HepG2 (cell line): ENCODE measurements around the gene GHRL. TPM values are rescaled to one million over a fixed set of nuclear protein-coding genes. Genes with fewer than 3 reads are reported as not detected.

Experiments
- ATAC-seq: fragments of 200-7000 bp; cut with Tn5 transposase; 3 replicates; pipeline ENCODE4 v1.9.1; 2020; ENCODE audit warnings: mild to moderate bottlenecking, moderate library complexity
- BruUV-seq: library from RNA; stranded (reverse); fragments of 400-500 nt; replicated peaks from 2 replicates; lab custom pipeline; 2021; lab: Mats Ljungman, UMichigan
- CTCF ChIA-PET: fragments of 300-600 bp; formaldehyde crosslinking; extraction: SDS; loops from one replicate; lab custom pipeline; 2021; ENCODE audit warnings: low total read pairs, inconsistent platforms, low intra/inter-chr PET ratio; lab: Yijun Ruan, JAX
- POLR2A ChIA-PET: fragments of 350-600 bp; sonication (Branson Sonifier 250); formaldehyde crosslinking; loops from one replicate; lab custom pipeline; 2020; ENCODE audit warnings: antibody characterized with exemption, inconsistent platforms; lab: Yijun Ruan, JAX
- DNase-seq: peaks from one replicate; pipeline ENCODE4 v3.0.0-alpha.2; 2015; ENCODE audit warnings: low spot score
- FAIRE-seq: peaks from 3 replicates; lab custom pipeline; 2011; peaks lifted over from hg19 to GRCh38; lab: Jason Lieb, UNC
- H2AFZ ChIP-seq: one replicate; pipeline ENCODE4 v1.6.1; 2011; ENCODE audit warnings: low read length, inconsistent platforms
- H3K27ac ChIP-seq: fragments of 300-600 bp; 3 replicates; pipeline ENCODE4 v1.8.0; 2011; ENCODE audit warnings: mixed run types, mild to moderate bottlenecking, mixed read lengths, low read length, inconsistent platforms; ENCODE audit not compliant: insufficient read depth; ENCODE audit errors: extremely low read length
- H3K27me3 ChIP-seq, 2 experiments: fragments of 200-600 bp in 1 of 2; 2 replicates in 1 of 2; 3 replicates in 1 of 2; pipeline versions ENCODE4 v1.6.0 to v1.8.0; 2011; ENCODE audit warnings: low read length in 2 of 2, mild to moderate bottlenecking in 2 of 2, moderate library complexity in 2 of 2, inconsistent platforms in 1 of 2; ENCODE audit not compliant: insufficient read depth in 2 of 2, control insufficient read depth in 1 of 2
- H3K36me3 ChIP-seq, 2 experiments: fragments of 200-600 bp in 1 of 2; replicated peaks in 1 of 2; 2 replicates in 1 of 2; 3 replicates in 1 of 2; pipeline versions ENCODE4 v1.5.1 to v1.8.0; 2011; ENCODE audit warnings: low read length in 2 of 2, inconsistent platforms in 1 of 2; ENCODE audit not compliant: insufficient read depth in 2 of 2, control insufficient read depth in 1 of 2
- H3K4me1 ChIP-seq: 2 replicates; pipeline ENCODE4 v1.5.1; 2012; ENCODE audit warnings: low read length, inconsistent platforms; ENCODE audit not compliant: insufficient read depth
- H3K4me2 ChIP-seq: 2 replicates; pipeline ENCODE4 v1.6.0; 2011; ENCODE audit warnings: low read depth, low read length, inconsistent platforms
- H3K4me3 ChIP-seq, 3 experiments: fragments of 200-600 bp in 1 of 3; sonication (generic), shearing (Covaris generic) in 1 of 3; replicated peaks in 1 of 3; 2 replicates each; pipeline ENCODE4 v1.5.1; 2011 to 2016; ENCODE audit warnings: low read length in 3 of 3, inconsistent platforms in 2 of 3, low read depth in 2 of 3, mild to moderate bottlenecking in 2 of 3, control low read depth in 1 of 3, mixed read lengths in 1 of 3; ENCODE audit not compliant: insufficient read depth in 1 of 3
- H3K79me2 ChIP-seq: one replicate; pipeline ENCODE4 v1.6.1; 2011; ENCODE audit warnings: low read length, inconsistent platforms; ENCODE audit not compliant: insufficient read depth
- H3K9ac ChIP-seq: 2 replicates; pipeline ENCODE4 v1.6.0; 2011; ENCODE audit warnings: mild to moderate bottlenecking, low read depth, low read length, inconsistent platforms; ENCODE audit not compliant: insufficient read depth
- H3K9me3 ChIP-seq: 2 replicates; pipeline ENCODE4 v1.5.1; 2012; ENCODE audit warnings: mild to moderate bottlenecking, low read length
- H4K20me1 ChIP-seq: 2 replicates; pipeline ENCODE4 v1.6.0; 2011; ENCODE audit warnings: inconsistent platforms, mild to moderate bottlenecking, low read length, moderate library complexity; ENCODE audit not compliant: insufficient read depth
- ATF3 ChIP-seq: sonication (generic); formaldehyde crosslinking; IDR thresholded peaks from 2 replicates; pipeline ENCODE4 v1.4.0; 2020; ENCODE audit warnings: missing genetic modification reagents
- PRDM10 ChIP-seq: sonication (generic); formaldehyde crosslinking; IDR thresholded peaks from 2 replicates; pipeline ENCODE4 v1.4.0; 2020; ENCODE audit warnings: low read depth, missing genetic modification reagents
- ZNF407 ChIP-seq: sonication (generic); formaldehyde crosslinking; IDR thresholded peaks from one replicate; pipeline ENCODE4 v1.5.1; 2020; ENCODE audit warnings: mild to moderate bottlenecking, missing genetic modification reagents; ENCODE audit errors: not compliant biosample characterization
- ZNF616 ChIP-seq: sonication (generic); formaldehyde crosslinking; IDR thresholded peaks from 2 replicates; pipeline ENCODE4 v1.5.0; 2020; ENCODE audit warnings: low read depth, mild to moderate bottlenecking, missing genetic modification reagents
- ZNF639 ChIP-seq: conservative IDR thresholded peaks from 2 replicates; pipeline ENCODE4 v1.6.1; 2018; ENCODE audit warnings: missing genetic modification reagents
- ZNF660 ChIP-seq: sonication (generic); formaldehyde crosslinking; IDR thresholded peaks from 2 replicates; pipeline ENCODE4 v1.5.1; 2020; ENCODE audit warnings: mild to moderate bottlenecking, low read depth, missing genetic modification reagents, borderline replicate concordance
- ZNF816 ChIP-seq: sonication (generic); formaldehyde crosslinking; IDR thresholded peaks from 2 replicates; pipeline ENCODE4 v1.8.0; 2022; ENCODE audit warnings: missing genetic modification reagents, mild to moderate bottlenecking, borderline replicate concordance
- in situ Hi-C: cut with HindIII; loops from 2 replicates; pipeline ENCODE4 v1.10.0; 2017; ENCODE audit warnings: low pct_unique_long_range_greater_than_20kb; ENCODE audit not compliant: extremely low pct_ligation_motif_present
- intact Hi-C: fragments of 100-400 bp; cut with micrococcal nuclease; formaldehyde crosslinking; loops from one replicate; pipeline ENCODE4 v1.10.0; 2022; ENCODE audit not compliant: unreplicated experiment
- polyA plus RNA-seq, 8 experiments: library from polyadenylated mRNA; depleted of rRNA in 3 of 8; stranded (reverse) in 7 of 8; unstranded in 1 of 8; fragments of >200 nt; fragmentation: Illumina TruSeq in 4 of 8; extraction: Trizol in 4 of 8; gene quantifications; 2 replicates each; pipeline versions ENCODE4 v1.2.1 to v1.2.3, GENCODE V29; 2011 to 2016; ENCODE audit warnings: low read depth in 4 of 8, missing spikeins in 1 of 8, mixed read lengths in 1 of 8; ENCODE audit not compliant: insufficient read depth in 1 of 8
- total RNA-seq, 5 experiments: library from RNA; depleted of rRNA; stranded (reverse); fragments of >200 nt; fragmentation: Illumina TruSeq; extraction: Trizol; gene quantifications; 2 replicates each; pipeline ENCODE4 v1.2.3, GENCODE V29; 2016; ENCODE audit warnings: low read depth in 1 of 5

Gene GHRL
- total and polyA plus RNA-seq, 2 of the 13 experiments (the other 11 are each of a cell fraction or from before 2014, with no cell fraction given) = 0.09 TPM; not detected in 1

DNA sequence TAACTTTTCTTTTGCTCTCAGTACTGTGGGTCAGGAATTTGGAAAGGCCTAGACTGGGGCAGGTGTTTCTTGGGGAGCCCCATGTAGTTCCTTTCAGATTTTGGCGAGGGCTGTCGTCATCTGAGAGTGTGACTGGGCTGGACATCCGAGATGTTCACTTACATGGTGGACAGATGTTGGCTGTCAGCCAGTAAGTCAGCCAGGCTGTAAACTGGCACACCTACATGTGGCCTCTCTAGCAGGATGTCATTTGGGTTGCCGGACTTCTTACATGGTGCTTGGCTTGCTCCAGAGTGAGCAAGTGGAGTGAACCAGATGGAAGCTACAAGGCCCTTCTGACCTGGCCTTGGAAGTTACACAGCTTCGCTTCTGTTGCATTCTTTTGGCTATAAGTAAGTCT, 23.8 kb downstream of the GHRL start (continued):
- TF ChIP-seq ZNF616 (no peak), ZNF816 (CRISPR knock-in tag) (no peak)

- CTCF ChIA-PET = no interaction called here
- no peak for FAIRE-seq
- peaks cover 35% of the 10 kb centered on the region for H4K20me1 ChIP-seq
- H3K4me2 ChIP-seq = no peak overlapping the region
- no peak overlapping the region for H3K9ac ChIP-seq
- intact Hi-C loops = no loop called here
- POLR2A ChIA-PET = no interaction called here
- H3K27me3 ChIP-seq = no peaks in the 10 kb centered on the region
- in situ Hi-C loops = no loop called here
- H2AFZ ChIP-seq = no peak overlapping the region
- peaks cover 28 to 84% of the 10 kb centered on the region in 2 experiments for H3K36me3 ChIP-seq
- no peak overlapping the region for H3K4me3 ChIP-seq
- DNase-seq = no peak
- H3K27ac ChIP-seq = no peak overlapping the region
- BruUV-seq = no TSS peak
- no peak for ATAC-seq
- H3K4me1 ChIP-seq = peaks cover 28% of the 10 kb centered on the region
- TF ChIP-seq ZNF407 = no peak
- TF ChIP-seq ATF3 = no peak
- no peak for TF ChIP-seq ZNF639 (CRISPR knock-in tag)
- TF ChIP-seq PRDM10 (CRISPR knock-in tag) = no peak
- TF ChIP-seq ZNF660 (CRISPR knock-in tag) = no peak
- H3K79me2 ChIP-seq = peaks cover 83% of the 10 kb centered on the region
- H3K9me3 ChIP-seq = no peaks in the 10 kb centered on the region
Measured at GRCh38 chr3:10268116-10268515, 24.6 kb downstream of the GHRL start.
